ENCODE measurements around the gene PDZRN4.
"Not testable (repeated sequence)": the region's sequence is repeated elsewhere in the genome, so short reads cannot be mapped to it uniquely, and the experiment has no call there.

Gene PDZRN4

DNA sequence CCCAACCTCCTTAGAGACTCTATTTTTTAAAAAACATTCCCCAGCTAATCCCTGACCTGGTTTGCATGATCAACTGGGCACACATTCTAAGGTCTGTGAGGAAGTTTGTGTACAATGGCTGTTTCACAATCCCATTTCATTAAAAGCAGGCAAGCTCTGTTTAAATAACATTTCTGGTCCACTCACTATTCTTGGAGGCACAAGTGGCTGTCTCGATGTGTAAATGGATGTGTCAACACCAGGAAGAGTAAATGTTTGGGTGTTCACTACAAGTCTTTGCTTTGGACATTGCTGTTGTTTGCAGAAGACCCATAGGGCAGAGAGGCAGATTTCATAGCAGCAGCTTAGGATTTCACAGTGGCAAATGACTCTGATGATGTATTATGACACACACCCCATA is 98.3 kb downstream of the PDZRN4 start:
- DNase-seq (ENCODE audit: low spot score): no peak

- DNase-seq (ENCODE audit: low spot score): no peak
Observed at GRCh38 chr12:41287500-41288141, 99.5 kb downstream of the PDZRN4 start.

DNA sequence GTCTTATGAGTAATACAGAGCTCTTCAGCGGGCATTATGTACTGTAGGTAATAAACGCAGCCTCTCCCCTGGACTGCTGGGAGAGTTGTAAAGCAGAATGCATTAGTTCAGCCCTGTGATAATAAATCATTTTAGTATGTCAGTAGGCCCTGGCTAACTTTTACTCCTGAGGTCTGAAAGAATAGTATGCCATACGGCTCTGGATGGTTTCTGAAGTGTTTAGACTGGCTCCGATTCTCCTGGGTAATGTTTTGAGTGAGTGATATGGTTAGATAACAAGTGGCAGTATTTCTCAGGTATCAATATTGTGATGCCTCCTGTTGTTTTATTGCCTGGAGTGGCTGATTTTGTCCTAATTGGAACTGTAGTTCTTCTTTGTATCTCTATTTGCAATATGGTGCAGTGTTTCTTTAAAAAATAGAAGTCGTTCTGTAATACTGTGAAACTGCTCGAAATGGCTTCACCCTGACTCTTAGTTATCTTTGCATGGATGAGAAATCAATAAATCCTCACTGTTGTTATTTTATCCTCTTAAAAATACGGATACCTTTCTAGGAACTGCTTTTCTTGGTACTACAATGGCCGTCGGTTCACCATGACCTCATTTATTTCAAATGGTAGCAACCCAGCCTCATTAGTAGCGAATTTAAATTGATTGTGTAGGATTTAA is 100.2 kb downstream of the PDZRN4 start:
- DNase-seq (ENCODE audit: low spot score): no peak

GRCh38 chr12:41289501-41289900 is 101.4 kb downstream of the PDZRN4 start:
- no peak for DNase-seq (ENCODE audit: low spot score)

- DNase-seq (ENCODE audit: low spot score): peak; percentile 74
Observed at GRCh38 chr12:41293011-41293410, 104.9 kb downstream of the PDZRN4 start.

GRCh38 chr12:41293461-41293860 is 105.3 kb downstream of the PDZRN4 start:
- no peak for DNase-seq (ENCODE audit: low spot score)

DNA sequence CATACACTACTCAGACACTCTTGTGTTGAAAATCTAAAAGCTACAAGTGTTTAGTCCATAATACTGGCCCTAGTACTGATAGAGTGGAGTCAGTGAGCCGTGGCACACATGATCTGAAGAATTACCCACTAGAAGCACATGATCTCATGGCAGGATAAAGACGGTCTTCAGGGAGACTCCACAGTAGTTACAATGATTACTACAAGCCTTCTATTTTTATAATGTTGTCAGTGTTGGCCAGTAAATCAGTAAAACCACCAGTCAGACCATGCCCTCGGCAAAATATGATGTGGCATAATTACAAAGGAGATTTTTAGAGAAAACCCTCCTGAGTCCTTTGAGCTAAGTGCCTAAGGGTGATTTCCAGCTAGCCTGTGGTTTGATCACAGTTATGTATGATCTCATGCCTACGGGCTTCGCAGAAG is 114.9 kb downstream of the PDZRN4 start:
- DNase-seq (ENCODE audit: low spot score): no peak

GRCh38 chr12:41304526-41304925 is 116.4 kb downstream of the PDZRN4 start:
- DNase-seq (ENCODE audit: low spot score): no peak

DNA sequence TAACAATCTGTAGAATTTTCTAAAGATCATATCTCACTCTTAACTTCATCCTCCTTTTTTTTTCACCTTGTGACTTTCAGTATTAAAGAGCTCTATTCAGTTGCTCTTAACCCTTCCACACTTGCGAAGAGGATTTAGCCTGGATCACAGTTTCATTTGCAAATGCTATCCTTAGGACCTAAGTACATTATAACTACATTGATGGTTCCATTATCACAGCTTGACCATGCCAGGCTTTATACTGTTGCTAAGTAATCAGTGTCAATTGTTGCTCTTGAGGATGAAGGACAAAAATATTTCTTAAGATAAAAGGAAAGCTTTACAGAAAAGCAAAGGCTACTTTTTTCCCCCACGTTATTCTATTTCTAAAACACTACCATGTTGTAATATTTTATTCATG is 122.2 kb downstream of the PDZRN4 start:
- DNase-seq (ENCODE audit: low spot score): no peak

- no peak for DNase-seq (ENCODE audit: low spot score)
Observed at GRCh38 chr12:41311883-41312282, 123.8 kb downstream of the PDZRN4 start.

DNA sequence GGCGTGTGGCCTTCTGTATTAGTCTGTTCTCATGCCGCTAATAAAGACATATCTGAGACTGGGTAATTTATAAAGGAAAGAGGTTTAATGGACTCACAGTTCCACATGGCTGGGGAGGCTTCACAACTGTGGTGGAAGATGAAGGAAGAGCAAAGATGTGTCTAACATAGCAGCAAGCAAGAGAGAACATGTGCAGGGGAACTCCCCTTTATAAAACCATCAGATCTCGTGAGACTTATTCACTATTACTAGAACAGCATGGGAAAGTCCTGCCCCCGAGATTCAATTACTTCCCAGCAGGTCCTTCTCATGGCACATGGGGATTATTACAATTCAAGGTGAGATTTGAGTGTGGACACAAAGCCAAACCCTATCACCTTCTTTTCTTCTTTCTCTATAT is 124.3 kb downstream of the PDZRN4 start:
- not testable (repeated sequence) for DNase-seq (ENCODE audit: low spot score)

DNA sequence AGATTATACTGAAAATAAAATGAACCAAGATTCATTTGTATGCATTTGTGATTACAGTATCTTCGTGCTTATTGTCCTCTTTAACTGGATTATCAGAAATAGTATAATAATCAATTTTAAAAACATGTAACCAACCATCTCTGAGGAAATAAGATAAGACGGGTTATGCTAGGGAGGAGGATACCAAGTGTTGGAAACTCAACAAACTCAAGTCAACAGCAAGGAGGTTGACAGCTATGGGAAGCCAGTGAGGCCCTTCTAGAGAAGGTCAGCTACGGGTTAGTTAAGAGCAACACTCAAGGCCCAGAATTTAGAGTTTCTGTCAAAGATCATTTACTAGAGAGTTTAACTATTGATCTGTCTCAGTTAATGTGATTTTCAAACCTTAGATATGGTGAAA is 137.2 kb downstream of the PDZRN4 start:
- no peak for DNase-seq (ENCODE audit: low spot score)

GRCh38 chr12:41327096-41327895 is 139.2 kb downstream of the PDZRN4 start:
- no peak for DNase-seq (ENCODE audit: low spot score)

DNA sequence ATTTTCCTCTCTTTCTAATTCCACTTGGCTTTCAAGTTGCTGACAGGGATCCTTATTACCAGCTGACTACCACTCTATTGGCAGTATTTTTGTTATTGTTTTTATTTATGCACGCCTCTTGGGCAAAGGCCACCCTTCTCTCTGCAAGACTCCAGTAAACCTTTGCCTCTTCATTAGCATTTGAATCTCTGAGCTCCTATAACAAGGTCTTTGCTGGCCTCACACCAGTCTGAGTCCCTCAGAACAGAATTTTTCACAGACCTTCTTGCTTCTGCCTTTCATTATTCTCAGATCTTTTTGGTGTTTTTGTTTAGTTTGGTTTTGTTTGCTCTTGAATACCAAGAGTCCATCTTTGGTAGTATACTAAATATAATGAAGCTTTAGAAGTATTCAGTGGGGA is 145.9 kb downstream of the PDZRN4 start:
- no peak for DNase-seq (ENCODE audit: low spot score)

DNA sequence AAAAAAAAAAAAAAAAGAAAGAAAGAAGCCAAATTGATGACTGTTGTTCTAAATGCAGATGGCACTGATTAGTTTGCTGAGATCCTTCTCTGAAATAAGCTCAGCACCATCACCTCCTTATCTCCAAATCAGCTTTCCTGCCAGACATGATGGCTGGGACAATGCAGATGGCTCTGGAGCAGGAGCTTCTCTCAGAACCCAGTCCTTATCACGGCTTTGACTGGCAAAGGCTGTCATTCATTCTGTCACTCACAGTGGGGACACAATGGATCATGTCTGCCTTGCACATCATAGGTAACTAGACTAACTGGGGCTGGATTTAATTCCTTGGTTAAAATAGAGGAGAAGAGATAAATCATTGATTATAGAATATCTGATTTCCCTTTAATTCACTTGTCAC is 146.3 kb downstream of the PDZRN4 start:
- no peak for DNase-seq (ENCODE audit: low spot score)

GRCh38 chr12:41336041-41336549 is 148.0 kb downstream of the PDZRN4 start:
- DNase-seq (ENCODE audit: low spot score): no peak

DNA sequence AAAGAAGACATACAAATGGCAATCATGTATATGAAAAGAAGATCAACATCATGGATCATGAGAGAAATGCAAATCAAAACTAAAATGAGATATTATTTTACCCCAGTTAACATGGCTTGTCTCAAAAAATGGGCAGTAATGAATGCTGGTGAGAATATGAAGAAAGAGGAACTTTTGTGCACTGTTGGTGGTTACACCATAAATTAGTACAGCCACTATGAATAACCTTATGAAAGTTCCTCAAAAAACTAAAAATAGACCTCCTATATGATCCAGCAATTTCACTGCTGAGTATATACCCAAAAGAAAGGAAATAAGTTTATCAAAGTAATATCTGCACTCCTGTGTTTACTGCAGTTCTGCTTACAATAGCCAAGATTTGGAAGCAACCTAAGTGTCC is 151.7 kb downstream of the PDZRN4 start:
- no peak for DNase-seq (ENCODE audit: low spot score)

DNA sequence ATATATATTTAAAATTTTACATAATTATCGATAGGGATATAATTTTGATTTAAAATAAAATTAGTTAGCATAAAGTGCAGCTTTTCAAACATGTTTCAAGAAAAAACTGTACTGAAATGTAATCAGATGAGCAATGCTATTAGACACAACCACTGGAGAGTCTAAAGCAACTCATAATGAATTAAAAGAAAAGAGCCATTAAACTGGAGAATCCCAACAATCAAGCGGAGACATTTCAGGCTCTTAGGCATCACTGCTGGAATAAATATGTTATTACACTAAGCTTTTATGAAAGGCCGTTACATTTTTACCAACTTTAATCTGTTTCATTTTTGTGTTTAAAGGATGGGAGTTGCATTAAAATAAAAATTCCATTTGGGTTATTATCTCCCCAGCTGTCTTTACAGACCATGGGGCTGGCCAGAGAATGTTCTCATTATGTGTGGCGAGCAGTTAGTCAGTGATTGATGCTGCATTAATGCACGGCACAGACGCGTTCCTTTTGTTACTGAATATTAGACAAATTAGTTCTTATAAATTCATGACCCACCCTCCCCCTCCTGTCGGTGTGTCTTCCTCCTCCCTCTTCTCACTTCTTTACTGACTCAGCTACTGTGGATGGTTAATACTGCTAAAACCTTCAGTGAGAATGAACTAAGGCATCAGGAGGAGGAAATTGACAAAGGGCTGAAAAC is 156.8 kb downstream of the PDZRN4 start:
- DNase-seq (ENCODE audit: low spot score): no peak

- no peak for DNase-seq (ENCODE audit: low spot score)
Observed at GRCh38 chr12:41348198-41348597, 160.1 kb downstream of the PDZRN4 start.

- no peak for DNase-seq (ENCODE audit: low spot score)
Observed at GRCh38 chr12:41356181-41356580, 168.1 kb downstream of the PDZRN4 start.

- DNase-seq (ENCODE audit: low spot score): no peak
Observed at GRCh38 chr12:41361738-41362137, 173.6 kb downstream of the PDZRN4 start.

GRCh38 chr12:41362510-41362909 is 174.4 kb downstream of the PDZRN4 start:
- DNase-seq (ENCODE audit: low spot score): no peak

Measured in SW480 (cell line).